ENCODE measurements around the gene USP48. TPM values are rescaled to one million over a fixed set of nuclear protein-coding genes. Genes with fewer than 3 reads are reported as not detected.

USP48 gene
- total RNA-seq, 1 experiment from 2014 or later: 14.7 TPM

GRCh38 chr1:21749109-21749508 is 33.8 kb downstream of the USP48 start:
- no peak for DNase-seq (ENCODE audit: low spot score)

- DNase-seq (ENCODE audit: low spot score): no peak
These were observed 39.5 kb downstream of the USP48 start for GRCh38 chr1:21743476-21743875.

GRCh38 chr1:21742578-21742977 is 40.4 kb downstream of the USP48 start:
- DNase-seq (ENCODE audit: low spot score): no peak

DNA sequence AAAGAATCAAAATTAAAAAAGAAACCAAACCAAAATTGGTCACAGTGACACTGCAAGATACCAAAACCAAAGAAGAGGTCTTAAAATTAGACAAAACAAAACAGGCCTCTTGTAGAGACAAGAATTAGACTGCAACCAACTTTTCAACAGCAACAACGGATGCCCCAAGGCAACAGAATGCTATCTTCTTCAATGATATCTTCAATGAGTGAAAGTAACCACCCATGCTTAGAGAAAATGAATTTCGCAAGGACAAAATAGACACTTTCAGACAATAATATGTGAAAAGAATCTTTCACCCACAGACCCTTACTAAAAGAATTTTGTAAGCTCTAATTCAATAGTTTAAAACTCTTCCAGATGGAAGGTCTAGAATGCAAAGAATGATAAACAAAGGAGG is 41.7 kb downstream of the USP48 start:
- no peak for DNase-seq (ENCODE audit: low spot score)

GRCh38 chr1:21736876-21737275 is 46.1 kb downstream of the USP48 start:
- no peak for DNase-seq (ENCODE audit: low spot score)

DNA sequence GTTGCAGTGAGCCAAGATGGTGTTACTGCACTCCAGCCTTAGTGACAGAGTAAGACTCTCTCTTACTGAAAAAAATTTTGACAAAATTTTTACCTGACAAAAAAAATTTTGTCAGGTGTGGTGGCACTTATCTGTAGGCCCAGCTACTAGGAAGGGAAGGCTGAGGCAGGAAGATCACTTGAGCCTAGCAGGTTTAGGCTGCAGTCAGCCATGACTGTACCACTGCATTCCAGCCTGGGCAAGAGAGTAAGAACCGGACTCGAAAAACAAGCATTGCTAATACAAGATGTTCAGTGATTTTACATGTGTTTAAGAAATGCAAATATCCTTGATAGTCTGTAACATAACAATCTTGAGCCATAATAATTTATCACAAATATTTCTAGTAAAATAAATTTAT is 46.9 kb downstream of the USP48 start:
- no peak for DNase-seq (ENCODE audit: low spot score)

- no peak for DNase-seq (ENCODE audit: low spot score)
These were observed 48.4 kb downstream of the USP48 start for GRCh38 chr1:21734526-21734925.

- no peak for DNase-seq (ENCODE audit: low spot score)
These were observed 50.3 kb downstream of the USP48 start for GRCh38 chr1:21732664-21733063.

DNA sequence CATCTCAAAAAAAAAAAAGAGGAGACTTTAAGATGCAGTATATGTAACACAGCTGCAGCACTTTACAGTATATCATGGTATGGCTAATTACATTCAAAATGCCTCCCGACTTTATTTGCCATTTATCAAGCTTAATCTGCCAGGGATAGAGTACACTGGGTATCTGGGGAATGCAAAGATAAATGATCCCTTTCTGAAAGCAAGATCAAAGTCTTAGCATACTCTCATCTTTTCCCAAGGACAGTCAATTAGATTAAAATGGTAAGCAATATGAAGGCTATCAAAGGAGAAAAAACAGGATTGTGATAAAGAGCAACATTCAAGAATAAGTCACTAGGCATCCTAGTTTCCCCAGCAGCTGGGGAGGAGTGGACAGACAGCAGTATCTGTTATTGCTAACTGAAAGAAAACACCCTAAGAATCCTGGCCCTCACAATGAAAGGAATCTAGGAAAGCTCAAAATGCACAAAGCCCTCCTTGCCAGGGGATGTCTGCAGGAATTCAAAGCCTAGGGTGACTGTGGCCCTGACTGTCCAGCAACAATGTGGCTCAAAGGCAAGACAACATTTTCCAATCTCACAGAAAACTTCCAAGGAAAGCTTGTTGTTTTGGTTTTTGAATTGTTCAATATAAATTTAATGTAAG is 57.1 kb downstream of the USP48 start:
- no peak for DNase-seq (ENCODE audit: low spot score)

DNA sequence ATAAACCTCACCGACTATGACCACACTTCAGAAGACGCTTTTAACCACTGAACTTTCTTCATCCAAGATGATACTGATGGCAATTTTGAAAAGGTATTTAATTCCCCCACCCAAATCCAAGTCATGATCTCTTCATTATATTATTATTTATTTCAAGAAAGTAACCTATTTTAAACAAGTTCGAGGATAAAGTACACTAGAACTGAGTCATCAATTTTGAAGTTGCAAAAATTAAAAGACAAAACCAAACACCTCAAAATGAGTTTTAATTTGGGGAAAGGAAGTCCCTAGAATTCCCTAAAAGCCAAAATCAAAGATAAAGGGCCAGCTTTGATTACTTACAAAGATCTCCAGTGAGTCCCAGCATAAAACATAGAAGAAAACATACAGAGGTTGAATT is 58.4 kb downstream of the USP48 start:
- DNase-seq (ENCODE audit: low spot score): no peak

- no peak for DNase-seq (ENCODE audit: low spot score)
These were observed 58.9 kb downstream of the USP48 start for GRCh38 chr1:21724098-21724497.

GRCh38 chr1:21721295-21721985 is 61.5 kb downstream of the USP48 start:
- DNase-seq (ENCODE audit: low spot score): no peak

- DNase-seq (ENCODE audit: low spot score): no peak
These were observed 66.8 kb downstream of the USP48 start for GRCh38 chr1:21716169-21716568.

GRCh38 chr1:21707891-21708290 is 75.1 kb downstream of the USP48 start:
- DNase-seq (ENCODE audit: low spot score): no peak

DNA sequence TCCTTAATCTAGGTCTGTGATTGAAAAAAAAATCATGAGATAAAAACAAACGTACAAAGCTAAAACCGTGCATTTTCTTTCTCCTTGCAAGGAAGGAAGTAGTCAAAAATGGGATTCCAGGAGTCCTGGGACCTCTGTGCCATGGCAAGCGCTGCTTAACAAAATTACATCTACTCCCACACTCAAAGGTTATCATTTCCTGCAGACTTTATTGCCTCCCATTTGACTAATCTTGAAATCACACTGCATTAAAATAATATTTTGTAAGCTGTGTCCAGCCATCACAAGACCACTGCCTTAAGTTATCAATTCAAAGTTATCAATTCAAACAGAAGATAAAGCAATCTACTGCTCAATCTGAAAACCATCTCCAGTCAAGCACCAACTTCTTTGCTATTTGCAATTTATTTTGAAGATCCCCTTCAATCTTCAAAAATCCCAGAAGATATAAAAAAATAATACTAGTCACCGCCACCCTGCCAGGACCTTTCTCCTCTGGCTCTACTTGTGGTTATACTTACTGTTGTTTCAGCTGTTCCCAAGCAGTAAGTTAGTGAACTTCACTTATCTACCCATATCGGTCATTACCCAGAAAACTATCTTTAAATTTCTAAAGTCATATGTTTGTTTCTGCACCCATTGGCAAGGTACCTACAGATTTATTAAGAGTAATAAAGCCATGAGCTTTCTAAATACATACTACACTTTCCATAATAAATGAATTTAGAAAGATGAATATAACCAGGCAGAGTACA is 75.7 kb downstream of the USP48 start:
- no peak for DNase-seq (ENCODE audit: low spot score)

GRCh38 chr1:21706151-21706835 is 76.7 kb downstream of the USP48 start:
- DNase-seq (ENCODE audit: low spot score): peak; percentile 19

GRCh38 chr1:21705303-21705980 is 77.5 kb downstream of the USP48 start:
- no peak for DNase-seq (ENCODE audit: low spot score)

DNA sequence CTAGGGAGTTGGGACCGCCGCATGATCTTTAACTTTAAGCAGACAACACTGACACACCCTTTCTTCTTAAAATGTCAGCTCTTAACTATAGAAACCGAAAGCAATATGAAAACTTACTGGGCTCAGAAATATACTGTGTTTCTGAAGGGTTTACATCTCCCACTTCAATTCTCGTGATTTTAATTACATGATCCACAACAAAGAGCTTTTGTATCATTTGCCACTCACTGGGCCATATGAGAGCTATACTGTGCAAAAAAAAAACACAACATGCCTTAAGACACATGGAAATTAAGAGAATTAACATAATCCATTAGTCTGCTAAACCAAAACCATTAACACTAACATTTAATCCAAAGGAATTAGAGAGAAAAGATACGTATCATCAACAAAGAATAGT is 78.8 kb downstream of the USP48 start:
- DNase-seq (ENCODE audit: low spot score): no peak

GRCh38 chr1:21703318-21703963 is 79.5 kb downstream of the USP48 start:
- peak; percentile 65 for DNase-seq (ENCODE audit: low spot score)

GRCh38 chr1:21702780-21703179 is 80.2 kb downstream of the USP48 start:
- DNase-seq (ENCODE audit: low spot score): no peak

GRCh38 chr1:21701401-21701800 is 81.5 kb downstream of the USP48 start:
- no peak for DNase-seq (ENCODE audit: low spot score)
